ENCODE measurements around the gene ZBTB21. TPM values are rescaled to one million over a fixed set of nuclear protein-coding genes. Genes with fewer than 3 reads are reported as not detected.

Gene ZBTB21
- polyA plus RNA-seq, 1 of the 3 experiments (the other 2 are of a cell fraction), result 2.9 TPM

DNA sequence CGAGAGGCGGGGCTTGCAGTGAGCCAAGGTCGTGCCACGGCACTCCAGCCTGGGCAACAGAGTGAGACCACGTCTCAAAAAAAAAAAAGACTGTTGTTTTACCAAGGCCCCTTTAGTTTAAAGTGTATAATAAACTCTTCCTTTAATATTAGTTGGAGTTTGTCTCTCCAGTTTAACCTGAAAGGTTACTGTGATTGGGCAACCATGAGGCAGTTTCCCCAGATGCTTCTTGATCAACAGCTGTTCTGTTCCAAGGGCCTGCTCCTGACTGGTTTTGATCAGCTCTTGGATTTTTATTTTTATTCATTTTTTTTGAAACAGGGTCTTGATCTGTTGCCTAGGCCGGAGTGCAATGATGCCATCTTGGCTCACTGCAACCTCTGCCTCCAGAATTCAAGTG is 38.3 kb downstream of the ZBTB21 start:
- Histone ChIP-seq H3K9ac (no peak overlapping the region), H4K20me1 (ENCODE audit: insufficient read depth) (no peaks in the 10 kb centered on the region), H3K9me3 (no peaks in the 10 kb centered on the region), H3K27me3 (ENCODE audit: insufficient read depth) (no peaks in the 10 kb centered on the region), H3K4me2 (no peak overlapping the region), H3K27ac (ENCODE audit: low read depth in 2 of 2, low read length in 1 of 2) (no peak overlapping the region), H3K36me3 (replicated peaks in 1 of 2; ENCODE audit: control insufficient read depth in 1 of 2, insufficient read depth in 2 of 2, low read length in 1 of 2) (no peaks in the 10 kb centered on the region), H3K4me1 (ENCODE audit: control insufficient read depth in 1 of 2, insufficient read depth in 2 of 2, low read depth in 1 of 2, low read length in 1 of 2) (no peaks in the 10 kb centered on the region), H3K4me3 (ENCODE audit: low read depth in 2 of 2, low read length in 1 of 2) (no peak overlapping the region), H3K9me2 (no peaks in the 10 kb centered on the region), H3F3A (replicated peaks; ENCODE audit: insufficient read depth) (no peaks in the 10 kb centered on the region), H3K79me2 (ENCODE audit: insufficient read depth) (no peaks in the 10 kb centered on the region), H2AFZ (ENCODE audit: low read depth) (no peak overlapping the region)
- WGBS (ENCODE audit: low lambda C conversion rate), result 90% methylated on average over 6 of the region's 6 CpGs
- POLR2A ChIA-PET, result interaction anchor here (0.7 kb wide), 1 partner anchor 798 kb away, joined by 3 read pairs; no protein-coding TSS in a partner anchor
- no peak for DNase-seq
- CTCF ChIA-PET, result no interaction called here
- TF ChIP-seq NFIC (IDR thresholded peaks at IDR 0.05; ENCODE audit: borderline replicate concordance) (no peak), TAF1 (IDR thresholded peaks at IDR 0.05; ENCODE audit: borderline replicate concordance, low read depth, low read length) (no peak)

DNA sequence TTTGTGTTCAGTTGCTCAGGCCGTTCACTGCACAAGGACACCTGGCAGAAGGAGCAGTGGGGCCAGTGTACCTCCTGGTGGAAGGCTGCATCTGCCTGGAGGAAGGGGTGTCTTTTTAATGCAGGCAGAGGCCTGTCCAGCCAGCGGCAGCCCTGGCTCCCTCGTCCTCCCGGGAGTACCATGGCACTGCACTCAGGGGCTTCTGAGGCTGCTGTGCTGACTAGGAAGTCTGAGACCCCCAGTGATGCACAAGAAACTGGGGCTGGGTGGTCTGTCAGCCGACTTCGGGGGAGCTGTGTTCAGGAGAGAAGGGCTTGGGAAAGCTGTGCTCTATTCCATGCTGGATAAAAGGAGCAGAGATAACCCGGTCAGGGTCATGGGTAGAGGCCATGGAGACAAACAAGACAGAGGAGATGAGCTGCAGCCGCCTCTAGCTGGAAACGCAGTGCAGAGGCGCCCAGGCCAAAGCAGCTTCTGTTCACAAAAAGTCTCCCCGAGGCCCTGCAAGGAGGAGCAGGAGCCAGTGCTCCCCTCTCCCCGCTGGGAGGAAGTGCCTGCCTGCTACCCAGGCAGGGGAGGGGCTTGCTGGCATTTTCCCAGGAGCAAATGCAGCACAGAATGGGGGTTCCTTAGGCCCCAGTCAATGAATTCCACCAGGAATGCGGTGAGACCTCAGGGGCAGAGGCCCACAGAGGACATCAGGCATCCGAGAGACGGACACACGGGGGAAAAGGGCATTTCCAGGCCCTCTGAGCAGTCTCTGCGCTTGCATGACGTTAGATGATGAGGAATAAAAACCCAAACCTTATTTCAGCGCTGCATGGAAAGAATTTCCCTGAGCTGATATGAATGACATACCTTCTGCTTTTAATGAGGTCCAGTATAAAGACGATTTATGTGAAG is 39.2 kb downstream of the ZBTB21 start:
- POLR2A ChIA-PET, result no interaction called here
- H3K79me2 ChIP-seq (ENCODE audit: insufficient read depth), result no peaks in the 10 kb centered on the region

More for the DNA sequence above, 39.2 kb downstream of the ZBTB21 start:
- TF ChIP-seq TCF12 (IDR thresholded peaks at IDR 0.05), result no peak
- TF ChIP-seq FOXM1 (IDR thresholded peaks at IDR 0.05; ENCODE audit: low read depth), result no peak
- TF ChIP-seq, protein P1, sequence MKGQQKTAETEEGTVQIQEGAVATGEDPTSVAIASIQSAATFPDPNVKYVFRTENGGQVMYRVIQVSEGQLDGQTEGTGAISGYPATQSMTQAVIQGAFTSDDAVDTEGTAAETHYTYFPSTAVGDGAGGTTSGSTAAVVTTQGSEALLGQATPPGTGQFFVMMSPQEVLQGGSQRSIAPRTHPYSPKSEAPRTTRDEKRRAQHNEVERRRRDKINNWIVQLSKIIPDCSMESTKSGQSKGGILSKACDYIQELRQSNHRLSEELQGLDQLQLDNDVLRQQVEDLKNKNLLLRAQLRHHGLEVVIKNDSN (IDR thresholded peaks at IDR 0.05; ENCODE audit: borderline replicate concordance, low read depth), result no peak
- no peak for TF ChIP-seq NRF1 (IDR thresholded peaks at IDR 0.05; ENCODE audit: low read depth, low read length)
- TF ChIP-seq, protein P2, sequence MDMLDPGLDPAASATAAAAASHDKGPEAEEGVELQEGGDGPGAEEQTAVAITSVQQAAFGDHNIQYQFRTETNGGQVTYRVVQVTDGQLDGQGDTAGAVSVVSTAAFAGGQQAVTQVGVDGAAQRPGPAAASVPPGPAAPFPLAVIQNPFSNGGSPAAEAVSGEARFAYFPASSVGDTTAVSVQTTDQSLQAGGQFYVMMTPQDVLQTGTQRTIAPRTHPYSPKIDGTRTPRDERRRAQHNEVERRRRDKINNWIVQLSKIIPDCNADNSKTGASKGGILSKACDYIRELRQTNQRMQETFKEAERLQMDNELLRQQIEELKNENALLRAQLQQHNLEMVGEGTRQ (IDR thresholded peaks at IDR 0.05; ENCODE audit: borderline replicate concordance, low read depth, low read length), result no peak
- TF ChIP-seq, protein P3, sequence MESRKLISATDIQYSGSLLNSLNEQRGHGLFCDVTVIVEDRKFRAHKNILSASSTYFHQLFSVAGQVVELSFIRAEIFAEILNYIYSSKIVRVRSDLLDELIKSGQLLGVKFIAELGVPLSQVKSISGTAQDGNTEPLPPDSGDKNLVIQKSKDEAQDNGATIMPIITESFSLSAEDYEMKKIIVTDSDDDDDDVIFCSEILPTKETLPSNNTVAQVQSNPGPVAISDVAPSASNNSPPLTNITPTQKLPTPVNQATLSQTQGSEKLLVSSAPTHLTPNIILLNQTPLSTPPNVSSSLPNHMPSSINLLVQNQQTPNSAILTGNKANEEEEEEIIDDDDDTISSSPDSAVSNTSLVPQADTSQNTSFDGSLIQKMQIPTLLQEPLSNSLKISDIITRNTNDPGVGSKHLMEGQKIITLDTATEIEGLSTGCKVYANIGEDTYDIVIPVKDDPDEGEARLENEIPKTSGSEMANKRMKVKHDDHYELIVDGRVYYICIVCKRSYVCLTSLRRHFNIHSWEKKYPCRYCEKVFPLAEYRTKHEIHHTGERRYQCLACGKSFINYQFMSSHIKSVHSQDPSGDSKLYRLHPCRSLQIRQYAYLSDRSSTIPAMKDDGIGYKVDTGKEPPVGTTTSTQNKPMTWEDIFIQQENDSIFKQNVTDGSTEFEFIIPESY (IDR thresholded peaks at IDR 0.05; ENCODE audit: borderline replicate concordance, low read depth), result no peak
- TF ChIP-seq ELF1 (IDR thresholded peaks at IDR 0.05), result no peak
- no peak for TF ChIP-seq GATA2 (CRISPR knock-in tag; IDR thresholded peaks at IDR 0.05)
- no peak for TF ChIP-seq SMC3 (IDR thresholded peaks at IDR 0.05; ENCODE audit: low read depth, low read length)
- Histone ChIP-seq H3K4me1 (ENCODE audit: control insufficient read depth in 1 of 2, insufficient read depth in 2 of 2, low read depth in 1 of 2, low read length in 1 of 2) (no peaks in the 10 kb centered on the region), H4K20me1 (ENCODE audit: insufficient read depth) (no peaks in the 10 kb centered on the region), H3K4me2 (no peak overlapping the region), H3K9me2 (no peaks in the 10 kb centered on the region), H3K9ac (no peak overlapping the region), H3K27ac (ENCODE audit: low read depth in 2 of 2, low read length in 1 of 2) (no peak overlapping the region), H3K27me3 (ENCODE audit: insufficient read depth) (no peaks in the 10 kb centered on the region), H3K9me3 (no peaks in the 10 kb centered on the region), H2AFZ (ENCODE audit: low read depth) (no peak overlapping the region), H3F3A (replicated peaks; ENCODE audit: insufficient read depth) (no peaks in the 10 kb centered on the region), H3K4me3 (ENCODE audit: low read depth in 2 of 2, low read length in 1 of 2) (no peak overlapping the region), H3K36me3 (replicated peaks in 1 of 2; ENCODE audit: control insufficient read depth in 1 of 2, insufficient read depth in 2 of 2, low read length in 1 of 2) (no peaks in the 10 kb centered on the region)
- CTCF ChIA-PET, result interaction anchor here (1.4 to 1.5 kb wide), 2 partner anchors 9 to 34 kb away, joined by 3 read pairs; no protein-coding TSS in a partner anchor
- no peak for DNase-seq
- 84% methylated on average over 16 of the region's 20 CpGs for WGBS (ENCODE audit: low lambda C conversion rate)
